GM12891 (cell line): ENCODE data around the gene CPNE5.
"Not testable (repeated sequence)": the region's sequence is repeated elsewhere in the genome, so short reads cannot be mapped to it uniquely, and the experiment has no call there.

ENCODE experiments used
- DNase-seq: peaks from one replicate; pipeline ENCODE4 v3.0.0; 2011; ENCODE audit warnings: low spot score; ENCODE audit not compliant: insufficient read length
- FAIRE-seq: peaks from 2 replicates; lab custom pipeline; 2011; peaks lifted over from hg19 to GRCh38; lab: Jason Lieb, UNC
- PAX5 ChIP-seq: IDR thresholded peaks from 2 replicates; pipeline ENCODE4 v1.6.1; 2011; ENCODE audit warnings: low read length, moderate library complexity, mild to moderate bottlenecking; ENCODE audit not compliant: insufficient read depth, severe bottlenecking
- POLR2A ChIP-seq: IDR thresholded peaks from 2 replicates; pipeline ENCODE4 v1.6.1; 2011; ENCODE audit warnings: low read depth, low read length, control low read depth
- POLR2AphosphoS5 ChIP-seq: IDR thresholded peaks from 2 replicates; pipeline ENCODE4 v1.6.1; 2011; ENCODE audit warnings: low read depth, low read length, control low read depth
- POU2F2 ChIP-seq: IDR thresholded peaks from 2 replicates; pipeline ENCODE4 v1.6.1; 2011; ENCODE audit warnings: low read depth, mild to moderate bottlenecking, control low read depth, low read length, moderate library complexity
- SPI1 ChIP-seq: IDR thresholded peaks from 2 replicates; pipeline ENCODE4 v1.6.1; 2011; ENCODE audit warnings: low read depth, low read length, control low read depth
- TAF1 ChIP-seq: IDR thresholded peaks from 2 replicates; pipeline ENCODE4 v1.6.1; 2011; ENCODE audit warnings: low read depth, low read length, control low read depth

The CPNE5 gene

GRCh38 chr6:36817176-36817817 lies 21.9 kb downstream of the CPNE5 start:
- no peak for FAIRE-seq

GRCh38 chr6:36815962-36816735 lies 23.1 kb downstream of the CPNE5 start:
- no peak for DNase-seq
- TF ChIP-seq POU2F2 (no peak), POLR2AphosphoS5 (no peak)
- FAIRE-seq, result no peak

More at GRCh38 chr6:36817176-36817817, 21.9 kb downstream of the CPNE5 start:
- no peak for DNase-seq
- no peak for TF ChIP-seq PAX5
- no peak for TF ChIP-seq TAF1
- no peak for TF ChIP-seq POLR2AphosphoS5
- TF ChIP-seq POU2F2, result no peak
- TF ChIP-seq SPI1, result no peak

- no peak for TF ChIP-seq TAF1
- TF ChIP-seq POLR2A, result no peak
- TF ChIP-seq SPI1, result no peak
- no peak for TF ChIP-seq POU2F2
- no peak for TF ChIP-seq POLR2AphosphoS5
- TF ChIP-seq PAX5, result no peak
- no peak for DNase-seq
- FAIRE-seq, result no peak
These were observed 25.0 kb downstream of the CPNE5 start for GRCh38 chr6:36814249-36814648.

- FAIRE-seq, result no peak
These were observed 25.7 kb downstream of the CPNE5 start for GRCh38 chr6:36813526-36813925.

GRCh38 chr6:36813047-36813446 lies 26.2 kb downstream of the CPNE5 start:
- not testable (repeated sequence) for DNase-seq, FAIRE-seq

More at GRCh38 chr6:36813526-36813925, 25.7 kb downstream of the CPNE5 start:
- TF ChIP-seq POU2F2, result no peak
- TF ChIP-seq TAF1, result no peak
- no peak for TF ChIP-seq POLR2A
- no peak for DNase-seq

GRCh38 chr6:36809941-36810803 lies 29.1 kb downstream of the CPNE5 start:
- FAIRE-seq (no peak), DNase-seq (no peak)
- TF ChIP-seq SPI1 (no peak), POLR2A (no peak), TAF1 (no peak), POLR2AphosphoS5 (no peak), PAX5 (no peak), POU2F2 (no peak)

GRCh38 chr6:36809156-36809555 lies 30.1 kb downstream of the CPNE5 start:
- TF ChIP-seq POLR2AphosphoS5 (no peak), PAX5 (no peak), SPI1 (no peak), POU2F2 (no peak), TAF1 (no peak), POLR2A (no peak)
- no peak for FAIRE-seq
- no peak for DNase-seq

GRCh38 chr6:36808634-36809033 lies 30.6 kb downstream of the CPNE5 start:
- FAIRE-seq (no peak), DNase-seq (no peak)
- TF ChIP-seq POLR2A (no peak), PAX5 (no peak), POU2F2 (no peak), TAF1 (no peak), POLR2AphosphoS5 (no peak), SPI1 (no peak)

GRCh38 chr6:36807750-36808149 lies 31.5 kb downstream of the CPNE5 start:
- no peak for FAIRE-seq

More at GRCh38 chr6:36807750-36808149, 31.5 kb downstream of the CPNE5 start:
- TF ChIP-seq PAX5 (no peak), POLR2AphosphoS5 (no peak), POLR2A (no peak), SPI1 (no peak), POU2F2 (no peak), TAF1 (no peak)
- DNase-seq, result no peak
